Measurements from ENCODE around the gene NPSR1.

- TF ChIP-seq POLR2A (IDR thresholded peaks at IDR 0.05) (no peak), CTCF (IDR thresholded peaks at IDR 0.05) (no peak)
Observed at GRCh38 chr7:34875481-34875880, 217.5 kb downstream of the NPSR1 start.

Measured in sigmoid colon (tissue), 3 donors.